ENCODE results near the gene NMT2. TPM values are rescaled to one million over a fixed set of nuclear protein-coding genes. Genes with fewer than 3 reads are reported as not detected.

The NMT2 gene
- total RNA-seq, 1 experiment from 2014 or later, result 11.8 TPM

- Histone ChIP-seq H3K27me3 (ENCODE audit: insufficient read depth, low read length) (no peaks in the 10 kb centered on the region), H3K4me2 (ENCODE audit: insufficient read depth, insufficient read length, low read length) (no peak overlapping the region), H2AK5ac (ENCODE audit: insufficient read length, low read length) (no peak overlapping the region), H3K9me3 (ENCODE audit: control insufficient read depth, low read depth, low read length) (no peaks in the 10 kb centered on the region), H3K79me1 (ENCODE audit: insufficient read depth, low read depth, low read length, poor library complexity, severe bottlenecking) (no peaks in the 10 kb centered on the region), H3K23ac (ENCODE audit: insufficient read length, low read depth, low read length) (no peak overlapping the region), H2BK5ac (ENCODE audit: insufficient read length, low read length) (no peak overlapping the region), H3T11ph (ENCODE audit: low read length) (no peak overlapping the region), H2BK20ac (ENCODE audit: low read depth, low read length, poor library complexity, severe bottlenecking) (no peak overlapping the region), H3K9ac (ENCODE audit: extremely low read depth, insufficient read length, low read length) (no peak overlapping the region), H4K5ac (ENCODE audit: insufficient read length, low read depth, low read length) (no peak overlapping the region), H3K4me1 (ENCODE audit: insufficient read depth, low read length) (no peaks in the 10 kb centered on the region), H3K79me2 (ENCODE audit: insufficient read depth, low read length) (no peaks in the 10 kb centered on the region), H4K8ac (replicated peaks; ENCODE audit: insufficient read length, low read depth, low read length) (no peak overlapping the region), H4K91ac (ENCODE audit: insufficient read length, low read depth, low read length) (no peak overlapping the region), H3K23me2 (ENCODE audit: insufficient read length, low read depth, low read length, poor library complexity, severe bottlenecking) (no peaks in the 10 kb centered on the region), H2BK15ac (ENCODE audit: low read depth, low read length) (no peak overlapping the region), H4K20me1 (ENCODE audit: control insufficient read depth, insufficient read depth, insufficient read length) (no peaks in the 10 kb centered on the region), H3K56ac (ENCODE audit: insufficient read length, low read depth, low read length) (no peak overlapping the region), H3K4ac (ENCODE audit: low read depth, low read length) (no peak overlapping the region), H2BK12ac (ENCODE audit: insufficient read length, low read depth, low read length) (no peak overlapping the region), H3K14ac (ENCODE audit: insufficient read depth, low read length) (no peak overlapping the region), H2AFZ (ENCODE audit: low read length) (no peak overlapping the region), H3K18ac (ENCODE audit: insufficient read length, low read depth, low read length) (no peak overlapping the region), H3K27ac (ENCODE audit: insufficient read length, low read depth, low read length) (no peak overlapping the region), H2BK120ac (ENCODE audit: low read depth, low read length, poor library complexity, severe bottlenecking) (no peak overlapping the region)
- Mint-ChIP-seq H3K9me3 (peaks cover 0 to 3% of the 10 kb centered on the region in 2 experiments; a peak in 1 of 5 replicates), H3K4me3 (no peak overlapping the region), H3K4me1 (no peaks in the 10 kb centered on the region), H3K27me3 (ENCODE audit: low read depth) (no peaks in the 10 kb centered on the region), H3K27ac (no peak overlapping the region), H3K36me3 (ENCODE audit: insufficient read depth in 1 of 3, low read depth in 3 of 3) (peaks cover 0 to 20% (median 8%) of the 10 kb centered on the region in 3 experiments; a peak in 6 of 7 replicates)
- DNase-seq, result no peak
- no peak for TF ChIP-seq CTCF (conservative IDR thresholded peaks at IDR 0.05)
- no CpG with 5 or more reads among the region's 4 CpGs for WGBS (ENCODE audit: extremely low coverage, insufficient read length, low lambda C conversion rate)
Measured at GRCh38 chr10:15113766-15114165, 54.7 kb downstream of the NMT2 start.
